GM21529 (cell line): ENCODE data around the gene C1orf167.

Source experiments
- ATAC-seq: cut with Tn5 transposase; IDR thresholded peaks from one replicate; pipeline ENCODE4 v1.9.1; 2021; ENCODE audit not compliant: unreplicated experiment

Gene C1orf167

DNA sequence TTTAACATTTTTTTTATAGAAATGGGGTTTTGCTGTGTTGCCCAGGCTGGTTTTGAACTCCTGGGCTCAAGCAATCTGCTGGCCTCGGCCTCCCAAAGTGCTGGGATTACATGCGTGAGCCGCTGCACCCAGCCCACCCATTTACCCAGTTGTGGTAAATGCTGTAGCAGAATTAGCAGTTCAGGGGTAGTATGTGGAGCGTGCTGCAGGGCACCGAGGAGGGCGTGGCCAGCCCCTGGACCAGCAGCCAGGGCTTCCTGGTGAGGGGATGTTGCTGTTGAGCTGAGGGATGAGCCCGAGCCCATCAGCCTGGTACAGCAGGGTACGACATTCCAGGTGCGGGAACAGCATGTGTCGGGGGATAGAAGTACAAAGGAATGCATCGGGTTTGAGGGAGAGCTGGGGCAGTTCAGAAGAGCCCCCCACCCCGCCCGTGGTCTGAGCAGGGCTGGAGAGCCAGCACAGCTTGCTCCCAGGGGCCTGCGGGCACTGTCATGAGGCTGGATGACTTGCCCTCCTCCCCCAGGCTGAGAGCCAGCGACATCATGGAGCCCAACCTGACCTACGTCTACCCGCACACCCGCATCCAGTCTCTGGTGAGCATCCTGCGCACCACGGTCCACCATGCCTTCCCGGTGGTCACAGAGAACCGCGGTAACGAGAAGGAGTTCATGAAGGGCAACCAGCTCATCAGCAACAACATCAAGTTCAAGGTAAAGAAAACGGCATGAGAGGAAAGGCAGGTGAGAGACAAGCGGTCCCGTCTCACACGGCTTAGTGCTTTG lies 73.6 kb downstream of the C1orf167 start:
- ATAC-seq: no peak

DNA sequence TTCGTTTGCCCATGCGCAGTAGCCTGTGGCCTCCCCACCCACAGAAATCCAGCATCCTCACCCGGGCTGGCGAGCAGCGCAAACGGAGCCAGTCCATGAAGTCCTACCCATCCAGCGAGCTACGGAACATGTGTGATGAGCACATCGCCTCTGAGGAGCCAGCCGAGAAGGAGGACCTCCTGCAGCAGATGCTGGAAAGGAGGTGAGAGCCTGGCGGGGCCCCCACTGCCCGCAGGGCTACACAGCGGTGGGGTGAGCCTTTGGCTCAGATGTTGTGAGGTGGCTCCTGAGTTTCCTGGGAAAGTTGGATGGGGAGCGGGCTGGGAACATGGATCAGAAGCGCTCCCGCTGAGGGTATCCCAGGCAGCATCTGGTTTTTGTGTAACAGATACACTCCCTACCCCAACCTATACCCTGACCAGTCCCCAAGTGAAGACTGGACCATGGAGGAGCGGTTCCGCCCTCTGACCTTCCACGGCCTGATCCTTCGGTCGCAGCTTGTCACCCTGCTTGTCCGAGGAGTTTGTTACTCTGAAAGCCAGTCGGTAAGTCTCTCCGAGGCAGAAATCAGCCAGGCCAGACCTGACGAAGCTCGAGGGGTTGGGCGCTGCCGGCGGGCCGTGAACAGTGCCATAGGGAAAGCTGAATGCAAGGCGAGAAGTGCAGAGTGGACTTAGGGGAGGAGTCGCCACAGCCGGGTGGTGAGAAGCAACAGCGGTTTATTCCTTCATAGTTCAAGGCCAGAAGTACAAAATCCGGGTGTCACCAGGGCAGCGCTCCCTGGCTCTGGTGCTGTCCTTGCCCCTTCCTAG lies 75.2 kb downstream of the C1orf167 start:
- no peak for ATAC-seq

DNA sequence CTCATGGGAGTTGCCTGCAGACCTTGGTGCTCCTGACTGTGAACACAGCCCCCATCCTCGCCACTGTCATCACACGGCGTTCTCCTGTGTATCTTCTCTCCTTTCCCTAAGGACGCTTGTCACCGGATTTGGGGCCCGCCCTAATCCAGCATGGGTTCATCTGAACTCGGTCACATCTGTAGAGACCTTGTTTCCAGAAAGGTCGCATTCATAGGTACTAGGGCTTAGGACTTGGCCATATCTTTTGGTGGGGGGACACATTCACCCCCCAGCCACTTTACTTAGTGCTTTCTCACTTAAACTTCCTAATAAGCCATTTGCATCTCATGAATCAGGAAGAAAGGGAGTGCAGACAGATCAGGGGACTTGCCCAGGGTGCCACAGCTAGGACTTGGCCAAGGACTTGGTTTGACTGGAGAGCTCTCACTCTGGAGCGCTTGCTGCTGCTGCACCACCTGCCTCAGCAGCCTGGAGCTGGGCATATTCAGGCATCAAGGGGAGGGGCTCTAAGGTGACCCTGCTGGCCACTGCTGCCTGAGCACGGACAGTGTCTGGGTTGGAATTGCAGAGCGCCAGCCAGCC lies 75.9 kb downstream of the C1orf167 start:
- ATAC-seq: no peak

DNA sequence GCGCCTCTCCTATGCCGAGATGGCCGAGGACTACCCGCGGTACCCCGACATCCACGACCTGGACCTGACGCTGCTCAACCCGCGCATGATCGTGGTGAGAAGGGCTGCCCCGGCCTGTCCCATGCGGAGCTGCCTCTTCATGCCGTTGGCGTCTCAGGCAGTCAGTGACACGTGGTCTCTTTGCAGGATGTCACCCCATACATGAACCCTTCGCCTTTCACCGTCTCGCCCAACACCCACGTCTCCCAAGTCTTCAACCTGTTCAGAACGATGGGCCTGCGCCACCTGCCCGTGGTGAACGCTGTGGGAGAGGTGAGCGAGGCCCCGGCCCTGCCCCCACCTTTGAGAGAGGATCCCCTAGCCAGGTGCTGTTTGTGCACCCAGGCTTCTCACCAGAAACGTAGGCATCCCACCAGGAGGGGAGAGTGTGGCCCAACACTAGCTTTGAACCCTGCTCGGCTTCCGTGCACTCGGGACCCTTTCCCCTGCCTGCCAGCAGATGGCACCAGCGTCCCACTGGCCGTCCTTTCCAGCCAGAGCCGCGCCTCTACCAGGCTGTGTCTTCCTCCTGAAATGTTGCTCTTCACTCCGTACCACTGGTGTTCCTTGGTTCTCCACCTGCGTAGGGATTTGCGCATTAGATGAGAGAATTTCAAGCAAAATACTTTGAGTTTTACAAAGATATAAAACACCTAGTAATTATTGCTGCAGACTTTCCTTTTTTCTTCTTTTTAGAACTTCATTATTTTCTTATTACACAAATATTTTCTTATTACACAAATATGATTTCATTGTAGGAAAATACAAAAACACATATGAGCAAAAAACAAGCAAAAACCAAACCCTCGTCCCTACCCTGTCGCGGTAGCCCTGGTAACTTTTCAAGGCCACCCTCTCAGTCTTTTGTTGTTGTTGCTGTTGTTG lies 76.6 kb downstream of the C1orf167 start:
- no peak for ATAC-seq
